ELF-1 (cell line): Measurements from ENCODE around the gene TPGS2.
"Not testable (repeated sequence)": the region's sequence is repeated elsewhere in the genome, so short reads cannot be mapped to it uniquely, and the experiment has no call there.

Experiments
- DNase-seq: peaks from one replicate; pipeline ENCODE4 v3.0.0-alpha.2; 2016; ENCODE audit warnings: low read depth, low spot score

Gene TPGS2

GRCh38 chr18:36828630-36829361, at the start of gene TPGS2, which contains the start of gene KIAA1328:
Gene TPGS2 (minus strand): TSS chr18:36829002. CDS start chr18:36828767, 235 bp downstream.
Gene KIAA1328 (plus strand): TSS chr18:36829127. CDS start chr18:36829139, 12 bp downstream.
- DNase-seq = peak; percentile 91

DNA sequence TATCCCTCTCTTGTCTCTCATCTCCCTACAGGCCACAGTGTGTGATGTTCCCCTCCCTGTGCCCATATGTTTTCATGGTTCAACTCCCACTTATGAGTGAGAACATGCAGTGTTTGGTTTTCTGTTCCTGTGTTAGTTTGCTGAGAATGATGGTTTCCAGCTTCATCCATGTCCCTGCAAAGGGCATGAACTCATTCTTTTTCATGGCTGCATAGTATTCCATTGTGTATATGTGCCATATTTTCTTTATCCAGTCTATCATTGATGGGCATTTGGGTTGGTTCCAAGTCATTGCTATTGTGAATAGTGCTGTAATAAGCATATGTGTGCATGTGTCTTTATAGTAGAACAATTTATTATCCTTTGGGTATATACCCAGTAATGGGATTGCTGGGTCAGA, 45.0 kb upstream of the TPGS2 start:
- DNase-seq = not testable (repeated sequence)

GRCh38 chr18:36872329-36872728, 43.5 kb upstream of the TPGS2 start:
- DNase-seq = no peak

GRCh38 chr18:36871801-36872200, 43.0 kb upstream of the TPGS2 start:
- peak; percentile 18 for DNase-seq

GRCh38 chr18:36867056-36867455, 38.3 kb upstream of the TPGS2 start:
- no peak for DNase-seq

- no peak for DNase-seq
Measured at GRCh38 chr18:36862182-36862581, 33.4 kb upstream of the TPGS2 start.

GRCh38 chr18:36856815-36857214, 28.0 kb upstream of the TPGS2 start:
- DNase-seq = no peak

GRCh38 chr18:36851202-36851590, 22.4 kb upstream of the TPGS2 start:
- no peak for DNase-seq

- no peak for DNase-seq
Measured at GRCh38 chr18:36850527-36851201, 21.9 kb upstream of the TPGS2 start.

- no peak for DNase-seq
Measured at GRCh38 chr18:36849288-36850006, 20.6 kb upstream of the TPGS2 start.

DNA sequence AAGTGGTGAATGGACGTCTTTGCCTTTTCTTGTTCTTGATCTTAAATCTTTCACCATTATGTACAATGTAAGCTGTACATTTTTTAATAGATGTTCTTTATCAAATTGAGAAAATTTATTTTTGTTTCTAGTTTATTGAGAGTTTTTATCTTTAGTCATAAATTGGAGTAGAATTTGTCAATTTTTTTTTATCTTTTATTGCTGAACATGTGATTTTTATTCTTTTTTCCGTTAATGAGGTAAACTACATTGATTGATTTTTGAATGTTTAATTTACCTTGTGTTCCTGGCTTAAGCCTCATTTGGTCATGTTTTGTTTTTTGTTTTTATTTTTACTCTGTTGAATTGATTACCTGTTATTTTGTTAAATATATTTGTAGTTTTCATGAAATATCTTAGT, 19.8 kb upstream of the TPGS2 start:
- no peak for DNase-seq

- no peak for DNase-seq
Measured at GRCh38 chr18:36843784-36844183, 15.0 kb upstream of the TPGS2 start.

DNA sequence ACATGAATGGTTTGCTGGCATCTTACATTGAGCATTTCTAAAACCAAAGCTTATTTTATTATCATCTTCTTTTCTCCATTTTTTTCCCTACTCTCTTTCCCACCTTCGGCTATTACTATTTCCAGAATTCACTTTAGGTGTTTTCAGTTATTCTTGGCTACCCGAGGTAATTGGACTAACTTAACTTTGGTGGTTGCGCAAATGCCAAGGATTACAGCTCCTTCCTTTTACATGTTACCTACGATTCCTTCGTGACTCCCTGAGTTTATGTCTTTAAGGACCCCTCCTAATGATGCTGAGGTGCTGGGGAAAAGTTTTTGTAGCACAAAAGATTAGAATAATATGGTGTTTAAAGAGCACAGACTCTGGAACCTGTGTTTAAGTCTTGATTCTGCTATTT, 14.4 kb upstream of the TPGS2 start:
- no peak for DNase-seq

GRCh38 chr18:36839835-36840234, 11.0 kb upstream of the TPGS2 start:
- DNase-seq = no peak

DNA sequence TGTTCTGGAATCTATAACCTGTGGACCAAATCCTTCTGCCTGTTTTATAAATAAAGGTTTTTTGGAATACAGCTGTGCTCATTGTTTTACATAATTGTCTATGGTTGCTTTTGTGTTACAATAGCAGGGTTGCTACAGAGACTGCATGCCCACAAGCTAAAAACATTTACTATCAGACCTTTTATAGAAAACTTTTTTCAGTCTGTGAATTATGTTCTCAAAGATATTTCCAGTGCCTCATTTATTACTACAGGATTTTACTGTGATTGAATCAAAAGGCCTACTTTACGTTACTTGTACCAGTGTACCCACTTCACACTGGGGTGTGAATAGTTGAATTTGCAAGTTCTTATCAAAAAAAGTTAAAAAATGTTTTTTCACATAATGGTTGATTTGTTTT, 7.1 kb upstream of the TPGS2 start:
- no peak for DNase-seq

DNA sequence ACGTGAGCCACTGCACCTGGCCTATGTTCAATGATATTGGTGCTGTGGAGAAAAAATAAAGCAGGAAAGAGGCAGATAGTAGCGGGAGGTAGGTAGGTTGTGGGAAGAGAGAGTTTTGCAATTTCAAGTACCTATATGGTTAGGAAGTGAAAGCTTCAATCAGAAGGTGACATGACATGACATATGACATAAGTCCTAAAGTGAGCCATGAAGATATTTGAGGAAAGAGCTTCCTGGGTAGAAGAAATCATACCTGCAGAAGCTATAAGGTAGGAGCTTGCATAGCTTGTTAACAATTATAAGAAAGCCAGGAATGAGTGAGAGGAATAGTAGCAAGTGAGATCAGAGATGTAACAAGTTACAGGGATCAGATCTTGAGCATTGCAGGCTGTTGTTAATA, 4.3 kb upstream of the TPGS2 start:
- DNase-seq = no peak

GRCh38 chr18:36831139-36831538, 2.3 kb upstream of the TPGS2 start:
- no peak for DNase-seq

- no peak for DNase-seq
Measured at GRCh38 chr18:36830158-36830495, 1.3 kb upstream of the TPGS2 start.

DNA sequence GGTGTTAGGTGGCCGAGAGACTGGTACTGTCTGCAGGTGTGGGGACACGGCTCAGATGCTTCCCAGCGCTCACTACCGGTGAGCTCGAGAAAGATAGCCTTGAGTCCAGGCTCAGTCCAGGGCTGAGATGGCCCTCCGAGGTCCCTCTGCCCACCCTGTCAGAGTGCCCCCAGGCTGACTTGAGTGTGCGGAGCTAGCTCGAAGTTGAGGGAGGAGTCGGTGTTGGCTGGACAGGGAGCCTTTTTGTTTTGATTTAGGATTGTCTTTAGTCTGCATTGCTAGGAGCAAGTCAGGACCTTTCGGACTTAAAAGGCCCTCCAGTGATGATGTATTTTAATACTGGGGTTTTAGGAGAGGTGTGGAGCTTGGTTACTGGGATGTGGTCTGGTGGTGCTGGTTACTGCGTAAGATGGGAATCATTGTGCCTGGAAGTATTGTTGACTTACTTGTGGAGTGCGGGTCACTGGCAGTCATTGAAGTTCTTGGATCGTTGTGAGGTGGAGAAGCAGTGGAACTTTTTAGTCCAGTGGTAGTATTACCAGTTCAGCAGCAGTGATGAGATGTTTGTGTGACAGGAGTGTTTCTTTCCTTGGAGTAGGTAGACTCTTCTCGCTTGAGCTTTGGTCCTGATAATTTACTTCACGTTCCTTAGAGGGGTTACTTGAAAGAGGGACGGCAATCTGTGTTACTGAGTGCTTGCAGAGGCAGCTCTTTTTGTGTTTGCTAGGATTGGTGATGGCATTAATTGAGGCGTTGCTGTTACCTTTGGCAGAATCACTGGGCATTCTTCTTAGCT, 758 bp upstream of the TPGS2 start:
- DNase-seq = no peak

DNA sequence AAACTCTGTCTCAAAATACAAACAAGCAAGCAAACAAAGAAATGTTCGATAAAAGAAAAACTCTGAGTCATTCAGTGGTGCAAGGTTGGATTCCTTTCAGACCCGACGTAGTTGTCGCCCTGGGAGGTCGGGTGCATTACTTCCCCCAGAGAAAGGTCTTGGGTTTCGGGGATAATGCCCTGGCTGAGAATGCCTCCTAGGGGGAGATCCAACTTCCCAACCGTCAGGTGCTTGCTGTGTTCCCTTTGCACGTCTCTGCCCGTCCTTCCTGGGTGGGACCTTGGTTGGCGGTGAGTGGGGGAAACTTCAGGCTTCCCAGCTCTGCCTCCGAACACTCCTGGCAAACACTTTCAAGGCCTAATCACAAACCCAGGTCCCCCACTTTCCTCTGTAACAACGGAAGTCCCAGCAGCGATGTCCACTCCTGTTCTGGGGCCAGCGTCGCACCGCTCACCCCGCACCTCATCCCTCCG, 609 bp downstream of the TPGS2 start:
- DNase-seq = no peak

GRCh38 chr18:36826556-36826955, 2.2 kb downstream of the TPGS2 start:
- DNase-seq = no peak

- DNase-seq = no peak
Measured at GRCh38 chr18:36825526-36825925, 3.3 kb downstream of the TPGS2 start.
